Liver (tissue), 9 donors: ENCODE results near the gene GLIS1. TPM values are rescaled to one million over a fixed set of nuclear protein-coding genes. Genes with fewer than 3 reads are reported as not detected.

Source experiments
- DNase-seq: peaks from one replicate; pipeline ENCODE4 v3.0.0-alpha.2; 2017; ENCODE audit warnings: low spot score
- H3K27ac ChIP-seq, 2 donors: one replicate each; pipeline ENCODE4 v1.7.0; 2013; ENCODE audit warnings: inconsistent platforms in 2 of 2, low read length in 2 of 2, control low read depth in 1 of 2, low read depth in 1 of 2, mild to moderate bottlenecking in 1 of 2
- H3K27me3 ChIP-seq, 4 donors: one replicate each; pipeline versions ENCODE4 v1.6.1 to v1.7.0; 2013; ENCODE audit warnings: low read length in 3 of 4, inconsistent platforms in 1 of 4, mild to moderate bottlenecking in 1 of 4, moderate library complexity in 1 of 4; ENCODE audit not compliant: control insufficient read depth in 4 of 4, insufficient read depth in 4 of 4
- H3K36me3 ChIP-seq, 4 donors: one replicate each; pipeline versions ENCODE4 v1.6.1 to v1.7.0; 2013; ENCODE audit warnings: low read length in 3 of 4, mild to moderate bottlenecking in 3 of 4, low read depth in 1 of 4, moderate library complexity in 1 of 4; ENCODE audit not compliant: control insufficient read depth in 4 of 4, insufficient read depth in 3 of 4
- H3K4me1 ChIP-seq, 4 donors: one replicate each; pipeline versions ENCODE4 v1.6.1 to v1.7.0; 2013; ENCODE audit warnings: low read length in 3 of 4, mild to moderate bottlenecking in 3 of 4, moderate library complexity in 1 of 4; ENCODE audit not compliant: control insufficient read depth in 4 of 4, insufficient read depth in 4 of 4
- H3K4me3 ChIP-seq, 3 donors: one replicate each; pipeline versions ENCODE4 v1.6.1 to v1.7.0; 2013; ENCODE audit warnings: low read length in 3 of 3, control low read depth in 1 of 3, low read depth in 1 of 3, mild to moderate bottlenecking in 1 of 3
- H3K9ac ChIP-seq, 2 donors: one replicate each; pipeline ENCODE4 v1.7.0; 2013; ENCODE audit warnings: low read length in 2 of 2, mild to moderate bottlenecking in 2 of 2, moderate library complexity in 2 of 2, control low read depth in 1 of 2, low read depth in 1 of 2
- H3K9me3 ChIP-seq, 4 donors: one replicate each; pipeline versions ENCODE4 v1.6.1 to v1.7.0; 2013; ENCODE audit warnings: low read length in 3 of 4; ENCODE audit not compliant: control insufficient read depth in 4 of 4
- ATF3 ChIP-seq: IDR thresholded peaks from 2 replicates; pipeline ENCODE4 v1.6.1; 2016; ENCODE audit warnings: antibody characterized with exemption
- EGR1 ChIP-seq, 2 donors: IDR thresholded peaks; 2 replicates each; pipeline ENCODE4 v1.6.1; 2016 to 2018; ENCODE audit warnings: antibody characterized with exemption in 2 of 2, low read depth in 2 of 2
- FOXA1 ChIP-seq: IDR thresholded peaks from 2 replicates; pipeline ENCODE4 v1.6.1; 2016; ENCODE audit warnings: antibody characterized with exemption
- FOXA2 ChIP-seq: IDR thresholded peaks from 2 replicates; pipeline ENCODE4 v1.6.1; 2016; ENCODE audit warnings: antibody characterized with exemption
- GABPA ChIP-seq, 2 donors: IDR thresholded peaks in 1 of 2; conservative IDR thresholded peaks in 1 of 2; 2 replicates each; pipeline ENCODE4 v1.6.1; 2016; ENCODE audit warnings: antibody characterized with exemption in 2 of 2, mild to moderate bottlenecking in 1 of 2, moderate library complexity in 1 of 2
- HNF4A ChIP-seq, 2 donors: conservative IDR thresholded peaks; 2 replicates each; pipeline ENCODE4 v1.6.1; 2016; ENCODE audit warnings: antibody characterized with exemption in 2 of 2, mild to moderate bottlenecking in 2 of 2
- HNF4G ChIP-seq: IDR thresholded peaks from 2 replicates; pipeline ENCODE4 v1.6.1; 2016; ENCODE audit warnings: antibody characterized with exemption
- JUND ChIP-seq, 2 donors: IDR thresholded peaks; 2 replicates each; pipeline ENCODE4 v1.6.1; 2016; ENCODE audit warnings: antibody characterized with exemption in 2 of 2
- MAX ChIP-seq: IDR thresholded peaks from 2 replicates; pipeline ENCODE4 v1.6.1; 2016; ENCODE audit warnings: antibody characterized with exemption
- NR2F2 ChIP-seq: IDR thresholded peaks from 2 replicates; pipeline ENCODE4 v1.6.1; 2016; ENCODE audit warnings: antibody characterized with exemption
- RAD21 ChIP-seq, 2 donors: IDR thresholded peaks; 2 replicates each; pipeline ENCODE4 v1.6.1; 2016; ENCODE audit warnings: antibody characterized with exemption in 2 of 2, mild to moderate bottlenecking in 2 of 2
- REST ChIP-seq: IDR thresholded peaks from 2 replicates; pipeline ENCODE4 v1.6.1; 2016; ENCODE audit warnings: antibody characterized with exemption, mild to moderate bottlenecking
- RXRA ChIP-seq, 2 donors: IDR thresholded peaks; 2 replicates each; pipeline ENCODE4 v1.6.1; 2017 to 2018; ENCODE audit warnings: antibody characterized with exemption in 2 of 2, mild to moderate bottlenecking in 1 of 2
- SP1 ChIP-seq: IDR thresholded peaks from 2 replicates; pipeline ENCODE4 v1.6.1; 2018; ENCODE audit warnings: antibody characterized with exemption, mild to moderate bottlenecking
- TAF1 ChIP-seq: conservative IDR thresholded peaks from 2 replicates; pipeline ENCODE4 v1.6.1; 2016; ENCODE audit warnings: antibody characterized with exemption, mild to moderate bottlenecking
- YY1 ChIP-seq: IDR thresholded peaks from 2 replicates; pipeline ENCODE4 v1.6.1; 2016; ENCODE audit warnings: antibody characterized with exemption, mild to moderate bottlenecking
- ZBTB33 ChIP-seq: IDR thresholded peaks from 2 replicates; pipeline ENCODE4 v1.6.1; 2016; ENCODE audit warnings: antibody characterized with exemption
- WGBS: extraction: QIAGEN DNeasy Blood & Tissue Kit; methylation state at CpG from one replicate; pipeline ENCODE4 v1.1.7; 2013; 5-methylcytosine and 5-hydroxymethylcytosine counted together
- polyA plus RNA-seq, 2 donors: library from polyadenylated mRNA; stranded (reverse) in 1 of 2; unstranded in 1 of 2; fragments of 200-250 nt in 1 of 2; fragments of >200 nt in 1 of 2; fragmentation: Nextera tagmentation in 1 of 2; extraction: Ambion mirVana in 1 of 2; gene quantifications; one replicate each; pipeline versions ENCODE4 v1.2.1 to v1.2.3, GENCODE V29; 2013 to 2015
- total RNA-seq, 2 donors: library from RNA; depleted of rRNA; stranded (reverse); fragments of >200 nt; gene quantifications; one replicate each; pipeline ENCODE4 v1.2.3, GENCODE V29; 2014
- donor health status: healthy.
- donor health status: healthy.
- donor health status: healthy.
- donor health status: healthy.
- donor health status: healthy.

Gene GLIS1
- total and polyA plus RNA-seq, 4 donors: under 0.01 to 0.05 TPM; not detected in 2

- Histone ChIP-seq H3K9ac (no peak overlapping the region), H3K4me3 (no peak overlapping the region), H3K4me1 (no peaks in the 10 kb centered on the region), H3K36me3 (peaks cover 3 to 9% (median 4%) of the 10 kb centered on the region in 4 donors), H3K27ac (no peak overlapping the region), H3K9me3 (no peaks in the 10 kb centered on the region), H3K27me3 (no peaks in the 10 kb centered on the region)
- 100% methylated on average over 1 of the region's 1 CpG for WGBS
- no peak for TF ChIP-seq HNF4G
- no peak for TF ChIP-seq FOXA1
- no peak for TF ChIP-seq YY1
- no peak for TF ChIP-seq HNF4A (conservative IDR thresholded peaks at IDR 0.05)
- no peak for TF ChIP-seq ZBTB33
- TF ChIP-seq EGR1 (IDR thresholded peaks at IDR 0.05; ENCODE audit: low read depth in 2 of 2): no peak
- TF ChIP-seq MAX: no peak
- TF ChIP-seq RXRA (IDR thresholded peaks at IDR 0.05): no peak
- TF ChIP-seq FOXA2: no peak
- no peak for TF ChIP-seq SP1
- TF ChIP-seq TAF1: no peak
- TF ChIP-seq ATF3: no peak
- no peak for TF ChIP-seq JUND (IDR thresholded peaks at IDR 0.05)
- TF ChIP-seq RAD21 (IDR thresholded peaks at IDR 0.05): no peak
- no peak for TF ChIP-seq GABPA (IDR thresholded peaks at IDR 0.05 in 1 of 2, conservative IDR thresholded peaks at IDR 0.05 in 1 of 2)
- DNase-seq: no peak
Measured at GRCh38 chr1:53769184-53769583, 30.2 kb upstream of the GLIS1 start.

GRCh38 chr1:53766831-53767405 is 28.0 kb upstream of the GLIS1 start:
- Histone ChIP-seq H3K9me3 (no peaks in the 10 kb centered on the region), H3K27me3 (no peaks in the 10 kb centered on the region), H3K36me3 (peaks cover 0 to 4% (median 3%) of the 10 kb centered on the region in 4 donors), H3K4me1 (no peaks in the 10 kb centered on the region), H3K9ac (peak overlapping the region in 1 of 2 donors; percentile 17), H3K27ac (no peak overlapping the region), H3K4me3 (no peak overlapping the region)
- TF ChIP-seq RAD21 (IDR thresholded peaks at IDR 0.05): no peak
- TF ChIP-seq ATF3: no peak
- no peak for TF ChIP-seq FOXA2
- TF ChIP-seq HNF4A (conservative IDR thresholded peaks at IDR 0.05): no peak
- no peak for TF ChIP-seq MAX
- TF ChIP-seq EGR1 (IDR thresholded peaks at IDR 0.05; ENCODE audit: low read depth in 2 of 2): no peak
- no peak for TF ChIP-seq YY1
- TF ChIP-seq HNF4G: no peak
- no peak for TF ChIP-seq GABPA (IDR thresholded peaks at IDR 0.05 in 1 of 2, conservative IDR thresholded peaks at IDR 0.05 in 1 of 2)
- TF ChIP-seq RXRA (IDR thresholded peaks at IDR 0.05): no peak
- TF ChIP-seq REST: no peak
- no peak for TF ChIP-seq TAF1
- no peak for TF ChIP-seq FOXA1
- no peak for TF ChIP-seq ZBTB33
- no peak for TF ChIP-seq NR2F2
- 56% methylated on average over 3 of the region's 3 CpGs for WGBS
- no peak for DNase-seq
